Measurements from ENCODE around the gene BAIAP2L2. TPM values are rescaled to one million over a fixed set of nuclear protein-coding genes. Genes with fewer than 3 reads are reported as not detected.

The BAIAP2L2 gene
- total and polyA plus RNA-seq, 4 donors, result 0.33 to 0.46 (median 0.44) TPM; not detected in 1

DNA sequence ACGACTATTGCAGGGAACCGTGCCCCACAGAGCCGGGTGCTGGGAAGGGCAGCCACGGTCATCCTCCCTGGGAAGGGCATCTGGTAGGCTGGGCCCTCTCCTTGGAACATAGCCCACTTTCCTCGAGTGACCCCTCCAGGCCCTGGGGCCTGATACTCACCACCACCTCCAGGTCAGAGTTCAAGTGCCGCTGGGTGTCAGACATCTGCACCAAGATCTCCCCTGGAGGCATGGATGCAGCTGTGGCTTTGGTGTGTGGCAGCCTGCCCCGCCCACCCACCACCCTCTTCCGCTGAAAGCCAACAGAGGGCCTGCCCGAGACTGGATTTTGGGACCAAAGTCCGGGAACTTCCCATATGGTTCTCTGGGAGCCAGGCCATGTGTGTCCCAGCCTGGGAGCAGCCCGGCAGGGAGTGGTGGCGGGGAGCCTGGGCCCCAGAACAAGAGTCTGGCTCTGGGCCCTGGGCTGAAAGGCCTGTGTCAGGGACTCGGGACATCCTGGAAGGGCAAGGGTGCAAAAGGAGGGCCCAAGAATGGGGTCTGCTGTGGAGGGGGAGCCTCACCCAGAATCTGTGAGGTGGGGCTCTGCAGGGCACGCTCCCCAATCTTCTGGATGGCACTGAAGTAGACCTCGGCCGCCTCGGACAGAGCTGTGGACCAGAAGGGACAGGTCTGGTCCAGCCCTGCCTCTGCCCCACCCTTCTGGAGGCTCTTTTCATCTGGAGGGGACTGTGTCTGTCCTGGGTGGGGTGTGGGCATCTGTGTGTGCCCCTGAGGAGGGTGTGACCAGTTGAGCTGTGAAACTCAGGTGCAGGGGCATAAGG lies 2.6 kb downstream of the BAIAP2L2 start:
- WGBS, result 41% methylated on average over 17 of the region's 17 CpGs
- Histone ChIP-seq H3K9me3 (ENCODE audit: control insufficient read depth in 4 of 4, low read length in 3 of 4) (no peaks in the 10 kb centered on the region), H3K27ac (ENCODE audit: low read depth in 1 of 2, low read length in 2 of 2) (peak overlapping the region; percentile 43 to 52), H3K36me3 (ENCODE audit: control insufficient read depth in 4 of 4, insufficient read depth in 3 of 4, low read depth in 1 of 4, low read length in 3 of 4) (no peaks in the 10 kb centered on the region), H3K9ac (ENCODE audit: low read depth in 1 of 2, low read length in 2 of 2) (no peak overlapping the region), H3K27me3 (ENCODE audit: control insufficient read depth in 4 of 4, insufficient read depth in 4 of 4, low read length in 3 of 4) (no peaks in the 10 kb centered on the region), H3K4me3 (ENCODE audit: low read depth in 1 of 3, low read length in 3 of 3) (no peak overlapping the region), H3K4me1 (ENCODE audit: control insufficient read depth in 4 of 4, insufficient read depth in 4 of 4, low read length in 3 of 4) (peaks cover 11 to 24% (median 17%) of the 10 kb centered on the region in 4 donors)
- TF ChIP-seq SP1 (IDR thresholded peaks at IDR 0.05) (peak; percentile 93), HNF4A (conservative IDR thresholded peaks at IDR 0.05) (peak; percentile 89 to 92), JUND (IDR thresholded peaks at IDR 0.05) (no peak), TAF1 (conservative IDR thresholded peaks at IDR 0.05) (no peak), EGR1 (IDR thresholded peaks at IDR 0.05; ENCODE audit: low read depth in 2 of 2) (peak; percentile 8 to 41), RXRA (IDR thresholded peaks at IDR 0.05) (peak; percentile 79 to 81), GABPA (IDR thresholded peaks at IDR 0.05 in 1 of 2, conservative IDR thresholded peaks at IDR 0.05 in 1 of 2) (peak in 1 of 2 donors; percentile 21), FOXA2 (IDR thresholded peaks at IDR 0.05) (no peak), NR2F2 (IDR thresholded peaks at IDR 0.05) (no peak), YY1 (IDR thresholded peaks at IDR 0.05) (no peak), HNF4G (IDR thresholded peaks at IDR 0.05) (peak; percentile 83), RAD21 (IDR thresholded peaks at IDR 0.05) (peak; percentile 43 to 52)
- TF ChIP-seq, protein P1, sequence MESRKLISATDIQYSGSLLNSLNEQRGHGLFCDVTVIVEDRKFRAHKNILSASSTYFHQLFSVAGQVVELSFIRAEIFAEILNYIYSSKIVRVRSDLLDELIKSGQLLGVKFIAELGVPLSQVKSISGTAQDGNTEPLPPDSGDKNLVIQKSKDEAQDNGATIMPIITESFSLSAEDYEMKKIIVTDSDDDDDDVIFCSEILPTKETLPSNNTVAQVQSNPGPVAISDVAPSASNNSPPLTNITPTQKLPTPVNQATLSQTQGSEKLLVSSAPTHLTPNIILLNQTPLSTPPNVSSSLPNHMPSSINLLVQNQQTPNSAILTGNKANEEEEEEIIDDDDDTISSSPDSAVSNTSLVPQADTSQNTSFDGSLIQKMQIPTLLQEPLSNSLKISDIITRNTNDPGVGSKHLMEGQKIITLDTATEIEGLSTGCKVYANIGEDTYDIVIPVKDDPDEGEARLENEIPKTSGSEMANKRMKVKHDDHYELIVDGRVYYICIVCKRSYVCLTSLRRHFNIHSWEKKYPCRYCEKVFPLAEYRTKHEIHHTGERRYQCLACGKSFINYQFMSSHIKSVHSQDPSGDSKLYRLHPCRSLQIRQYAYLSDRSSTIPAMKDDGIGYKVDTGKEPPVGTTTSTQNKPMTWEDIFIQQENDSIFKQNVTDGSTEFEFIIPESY (IDR thresholded peaks at IDR 0.05), result no peak
- TF ChIP-seq, protein P2, sequence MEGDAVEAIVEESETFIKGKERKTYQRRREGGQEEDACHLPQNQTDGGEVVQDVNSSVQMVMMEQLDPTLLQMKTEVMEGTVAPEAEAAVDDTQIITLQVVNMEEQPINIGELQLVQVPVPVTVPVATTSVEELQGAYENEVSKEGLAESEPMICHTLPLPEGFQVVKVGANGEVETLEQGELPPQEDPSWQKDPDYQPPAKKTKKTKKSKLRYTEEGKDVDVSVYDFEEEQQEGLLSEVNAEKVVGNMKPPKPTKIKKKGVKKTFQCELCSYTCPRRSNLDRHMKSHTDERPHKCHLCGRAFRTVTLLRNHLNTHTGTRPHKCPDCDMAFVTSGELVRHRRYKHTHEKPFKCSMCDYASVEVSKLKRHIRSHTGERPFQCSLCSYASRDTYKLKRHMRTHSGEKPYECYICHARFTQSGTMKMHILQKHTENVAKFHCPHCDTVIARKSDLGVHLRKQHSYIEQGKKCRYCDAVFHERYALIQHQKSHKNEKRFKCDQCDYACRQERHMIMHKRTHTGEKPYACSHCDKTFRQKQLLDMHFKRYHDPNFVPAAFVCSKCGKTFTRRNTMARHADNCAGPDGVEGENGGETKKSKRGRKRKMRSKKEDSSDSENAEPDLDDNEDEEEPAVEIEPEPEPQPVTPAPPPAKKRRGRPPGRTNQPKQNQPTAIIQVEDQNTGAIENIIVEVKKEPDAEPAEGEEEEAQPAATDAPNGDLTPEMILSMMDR (IDR thresholded peaks at IDR 0.05; ENCODE audit: low read depth, low read length, missing input control), result no peak
- TF ChIP-seq, protein P3, sequence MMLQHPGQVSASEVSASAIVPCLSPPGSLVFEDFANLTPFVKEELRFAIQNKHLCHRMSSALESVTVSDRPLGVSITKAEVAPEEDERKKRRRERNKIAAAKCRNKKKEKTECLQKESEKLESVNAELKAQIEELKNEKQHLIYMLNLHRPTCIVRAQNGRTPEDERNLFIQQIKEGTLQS (IDR thresholded peaks at IDR 0.05), result no peak
- TF ChIP-seq, protein P4, sequence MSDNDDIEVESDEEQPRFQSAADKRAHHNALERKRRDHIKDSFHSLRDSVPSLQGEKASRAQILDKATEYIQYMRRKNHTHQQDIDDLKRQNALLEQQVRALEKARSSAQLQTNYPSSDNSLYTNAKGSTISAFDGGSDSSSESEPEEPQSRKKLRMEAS (IDR thresholded peaks at IDR 0.05), result no peak
- TF ChIP-seq, protein P5, sequence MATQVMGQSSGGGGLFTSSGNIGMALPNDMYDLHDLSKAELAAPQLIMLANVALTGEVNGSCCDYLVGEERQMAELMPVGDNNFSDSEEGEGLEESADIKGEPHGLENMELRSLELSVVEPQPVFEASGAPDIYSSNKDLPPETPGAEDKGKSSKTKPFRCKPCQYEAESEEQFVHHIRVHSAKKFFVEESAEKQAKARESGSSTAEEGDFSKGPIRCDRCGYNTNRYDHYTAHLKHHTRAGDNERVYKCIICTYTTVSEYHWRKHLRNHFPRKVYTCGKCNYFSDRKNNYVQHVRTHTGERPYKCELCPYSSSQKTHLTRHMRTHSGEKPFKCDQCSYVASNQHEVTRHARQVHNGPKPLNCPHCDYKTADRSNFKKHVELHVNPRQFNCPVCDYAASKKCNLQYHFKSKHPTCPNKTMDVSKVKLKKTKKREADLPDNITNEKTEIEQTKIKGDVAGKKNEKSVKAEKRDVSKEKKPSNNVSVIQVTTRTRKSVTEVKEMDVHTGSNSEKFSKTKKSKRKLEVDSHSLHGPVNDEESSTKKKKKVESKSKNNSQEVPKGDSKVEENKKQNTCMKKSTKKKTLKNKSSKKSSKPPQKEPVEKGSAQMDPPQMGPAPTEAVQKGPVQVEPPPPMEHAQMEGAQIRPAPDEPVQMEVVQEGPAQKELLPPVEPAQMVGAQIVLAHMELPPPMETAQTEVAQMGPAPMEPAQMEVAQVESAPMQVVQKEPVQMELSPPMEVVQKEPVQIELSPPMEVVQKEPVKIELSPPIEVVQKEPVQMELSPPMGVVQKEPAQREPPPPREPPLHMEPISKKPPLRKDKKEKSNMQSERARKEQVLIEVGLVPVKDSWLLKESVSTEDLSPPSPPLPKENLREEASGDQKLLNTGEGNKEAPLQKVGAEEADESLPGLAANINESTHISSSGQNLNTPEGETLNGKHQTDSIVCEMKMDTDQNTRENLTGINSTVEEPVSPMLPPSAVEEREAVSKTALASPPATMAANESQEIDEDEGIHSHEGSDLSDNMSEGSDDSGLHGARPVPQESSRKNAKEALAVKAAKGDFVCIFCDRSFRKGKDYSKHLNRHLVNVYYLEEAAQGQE (IDR thresholded peaks at IDR 0.05), result peak; percentile 45
- no peak for DNase-seq (ENCODE audit: low spot score)
